HG02588 (cell line): ENCODE results near the gene SLC26A1.
"Not testable (repeated sequence)": the region's sequence is repeated elsewhere in the genome, so short reads cannot be mapped to it uniquely, and the experiment has no call there.

ENCODE experiments used
- ATAC-seq: cut with Tn5 transposase; IDR thresholded peaks from one replicate; pipeline ENCODE4 v1.9.1; 2021; ENCODE audit warnings: mild to moderate bottlenecking, moderate library complexity; ENCODE audit not compliant: unreplicated experiment

The SLC26A1 gene

GRCh38 chr4:955931-956381 lies 37.2 kb downstream of the SLC26A1 start:
- no peak for ATAC-seq

GRCh38 chr4:955161-955921 lies 37.9 kb downstream of the SLC26A1 start:
- no peak for ATAC-seq

- no peak for ATAC-seq
Measured at GRCh38 chr4:954211-955020, 38.8 kb downstream of the SLC26A1 start.

- no peak for ATAC-seq
Measured at GRCh38 chr4:953574-953915, 39.7 kb downstream of the SLC26A1 start.

- ATAC-seq, result no peak
Measured at GRCh38 chr4:952881-953573, 40.2 kb downstream of the SLC26A1 start.

GRCh38 chr4:951594-952468 lies 41.4 kb downstream of the SLC26A1 start:
- ATAC-seq, result no peak

- ATAC-seq, result no peak
Measured at GRCh38 chr4:951186-951585, 42.0 kb downstream of the SLC26A1 start.

GRCh38 chr4:950136-951020 lies 42.8 kb downstream of the SLC26A1 start:
- ATAC-seq, result no peak

- no peak for ATAC-seq
Measured at GRCh38 chr4:949656-950055, 43.5 kb downstream of the SLC26A1 start.

GRCh38 chr4:948936-949300 lies 44.3 kb downstream of the SLC26A1 start:
- no peak for ATAC-seq

- ATAC-seq, result no peak
Measured at GRCh38 chr4:948101-948935, 44.9 kb downstream of the SLC26A1 start.

- no peak for ATAC-seq
Measured at GRCh38 chr4:947491-947971, 45.7 kb downstream of the SLC26A1 start.

- no peak for ATAC-seq
Measured at GRCh38 chr4:946517-947471, 46.4 kb downstream of the SLC26A1 start.

GRCh38 chr4:946103-946450 lies 47.1 kb downstream of the SLC26A1 start:
- no peak for ATAC-seq

GRCh38 chr4:945274-946102 lies 47.7 kb downstream of the SLC26A1 start:
- ATAC-seq, result no peak

GRCh38 chr4:939508-939907 lies 53.7 kb downstream of the SLC26A1 start:
- ATAC-seq, result not testable (repeated sequence)
